ENCODE data around the gene ADAMTSL1. TPM values are rescaled to one million over a fixed set of nuclear protein-coding genes. Genes with fewer than 3 reads are reported as not detected.

Gene ADAMTSL1
- total and polyA plus RNA-seq, 2 donors from 2014 or later, result 3.0 to 27.3 TPM

- DNase-seq (peak in 1 of 5 donors; percentile 34), FAIRE-seq (no peak)
- no peak overlapping the region for H3K4me3 ChIP-seq (ENCODE audit: low read length in 3 of 3)
- no peak for TF ChIP-seq CTCF (IDR thresholded peaks at IDR 0.05; ENCODE audit: borderline replicate concordance, extremely low read depth, insufficient read depth)
- no peaks in the 10 kb centered on the region for H3K27me3 ChIP-seq (ENCODE audit: control insufficient read depth, insufficient read depth, low read length)
- no peak overlapping the region for H3K9ac ChIP-seq (ENCODE audit: low read length in 3 of 3)
- H3K27ac ChIP-seq (ENCODE audit: low read depth in 2 of 2, low read length in 2 of 2), result no peak overlapping the region
- H3K9me3 ChIP-seq (ENCODE audit: control insufficient read depth in 2 of 3, insufficient read depth in 1 of 3, low read length in 3 of 3), result no peaks in the 10 kb centered on the region
- intact Hi-C loops (cut with DNase I), result no loop called here
- no peaks in the 10 kb centered on the region for H3K36me3 ChIP-seq (ENCODE audit: control insufficient read depth in 2 of 3, insufficient read depth in 3 of 3, low read length in 3 of 3)
- no peaks in the 10 kb centered on the region for H3K4me1 ChIP-seq (ENCODE audit: control insufficient read depth in 2 of 3, insufficient read depth in 2 of 3, low read depth in 1 of 3, low read length in 3 of 3)
These were observed 74.5 kb downstream of the ADAMTSL1 start for GRCh38 chr9:18548456-18548855.

- FAIRE-seq, result no peak
- H3K36me3 ChIP-seq (ENCODE audit: control insufficient read depth in 2 of 3, insufficient read depth in 3 of 3, low read length in 3 of 3), result no peaks in the 10 kb centered on the region
These were observed 75.8 kb downstream of the ADAMTSL1 start for GRCh38 chr9:18549772-18550171.

GRCh38 chr9:18550286-18550685 lies 76.3 kb downstream of the ADAMTSL1 start:
- Histone ChIP-seq H3K36me3 (ENCODE audit: control insufficient read depth in 2 of 3, insufficient read depth in 3 of 3, low read length in 3 of 3) (no peaks in the 10 kb centered on the region), H3K9me3 (ENCODE audit: control insufficient read depth in 2 of 3, insufficient read depth in 1 of 3, low read length in 3 of 3) (no peaks in the 10 kb centered on the region), H3K9ac (ENCODE audit: low read length in 3 of 3) (no peak overlapping the region), H3K27me3 (ENCODE audit: control insufficient read depth, insufficient read depth, low read length) (no peaks in the 10 kb centered on the region), H3K4me3 (ENCODE audit: low read length in 3 of 3) (no peak overlapping the region), H3K27ac (ENCODE audit: low read depth in 2 of 2, low read length in 2 of 2) (no peak overlapping the region), H3K4me1 (ENCODE audit: control insufficient read depth in 2 of 3, insufficient read depth in 2 of 3, low read depth in 1 of 3, low read length in 3 of 3) (no peaks in the 10 kb centered on the region)
- TF ChIP-seq CTCF (IDR thresholded peaks at IDR 0.05; ENCODE audit: borderline replicate concordance, extremely low read depth, insufficient read depth), result no peak
- intact Hi-C loops (cut with DNase I), result no loop called here
- FAIRE-seq (no peak), DNase-seq (no peak)

More at GRCh38 chr9:18549772-18550171, 75.8 kb downstream of the ADAMTSL1 start:
- Histone ChIP-seq H3K27ac (ENCODE audit: low read depth in 2 of 2, low read length in 2 of 2) (no peak overlapping the region), H3K9ac (ENCODE audit: low read length in 3 of 3) (no peak overlapping the region), H3K27me3 (ENCODE audit: control insufficient read depth, insufficient read depth, low read length) (no peaks in the 10 kb centered on the region), H3K4me3 (ENCODE audit: low read length in 3 of 3) (no peak overlapping the region), H3K4me1 (ENCODE audit: control insufficient read depth in 2 of 3, insufficient read depth in 2 of 3, low read depth in 1 of 3, low read length in 3 of 3) (no peaks in the 10 kb centered on the region), H3K9me3 (ENCODE audit: control insufficient read depth in 2 of 3, insufficient read depth in 1 of 3, low read length in 3 of 3) (no peaks in the 10 kb centered on the region)
- no peak for DNase-seq
- intact Hi-C loops (cut with DNase I), result no loop called here
- no peak for TF ChIP-seq CTCF (IDR thresholded peaks at IDR 0.05; ENCODE audit: borderline replicate concordance, extremely low read depth, insufficient read depth)

GRCh38 chr9:18554244-18554643 lies 80.3 kb downstream of the ADAMTSL1 start:
- H3K27ac ChIP-seq (ENCODE audit: low read depth in 2 of 2, low read length in 2 of 2), result no peak overlapping the region
- no peaks in the 10 kb centered on the region for H3K36me3 ChIP-seq (ENCODE audit: control insufficient read depth in 2 of 3, insufficient read depth in 3 of 3, low read length in 3 of 3)
- no peak for TF ChIP-seq CTCF (IDR thresholded peaks at IDR 0.05; ENCODE audit: borderline replicate concordance, extremely low read depth, insufficient read depth)
- intact Hi-C loops (cut with DNase I), result no loop called here
- no peaks in the 10 kb centered on the region for H3K4me1 ChIP-seq (ENCODE audit: control insufficient read depth in 2 of 3, insufficient read depth in 2 of 3, low read depth in 1 of 3, low read length in 3 of 3)
- FAIRE-seq (no peak), DNase-seq (no peak)
- no peak overlapping the region for H3K4me3 ChIP-seq (ENCODE audit: low read length in 3 of 3)
- H3K27me3 ChIP-seq (ENCODE audit: control insufficient read depth, insufficient read depth, low read length), result no peaks in the 10 kb centered on the region
- no peaks in the 10 kb centered on the region for H3K9me3 ChIP-seq (ENCODE audit: control insufficient read depth in 2 of 3, insufficient read depth in 1 of 3, low read length in 3 of 3)
- no peak overlapping the region for H3K9ac ChIP-seq (ENCODE audit: low read length in 3 of 3)
